ENCODE measurements around the gene SH2D3A.

DNA sequence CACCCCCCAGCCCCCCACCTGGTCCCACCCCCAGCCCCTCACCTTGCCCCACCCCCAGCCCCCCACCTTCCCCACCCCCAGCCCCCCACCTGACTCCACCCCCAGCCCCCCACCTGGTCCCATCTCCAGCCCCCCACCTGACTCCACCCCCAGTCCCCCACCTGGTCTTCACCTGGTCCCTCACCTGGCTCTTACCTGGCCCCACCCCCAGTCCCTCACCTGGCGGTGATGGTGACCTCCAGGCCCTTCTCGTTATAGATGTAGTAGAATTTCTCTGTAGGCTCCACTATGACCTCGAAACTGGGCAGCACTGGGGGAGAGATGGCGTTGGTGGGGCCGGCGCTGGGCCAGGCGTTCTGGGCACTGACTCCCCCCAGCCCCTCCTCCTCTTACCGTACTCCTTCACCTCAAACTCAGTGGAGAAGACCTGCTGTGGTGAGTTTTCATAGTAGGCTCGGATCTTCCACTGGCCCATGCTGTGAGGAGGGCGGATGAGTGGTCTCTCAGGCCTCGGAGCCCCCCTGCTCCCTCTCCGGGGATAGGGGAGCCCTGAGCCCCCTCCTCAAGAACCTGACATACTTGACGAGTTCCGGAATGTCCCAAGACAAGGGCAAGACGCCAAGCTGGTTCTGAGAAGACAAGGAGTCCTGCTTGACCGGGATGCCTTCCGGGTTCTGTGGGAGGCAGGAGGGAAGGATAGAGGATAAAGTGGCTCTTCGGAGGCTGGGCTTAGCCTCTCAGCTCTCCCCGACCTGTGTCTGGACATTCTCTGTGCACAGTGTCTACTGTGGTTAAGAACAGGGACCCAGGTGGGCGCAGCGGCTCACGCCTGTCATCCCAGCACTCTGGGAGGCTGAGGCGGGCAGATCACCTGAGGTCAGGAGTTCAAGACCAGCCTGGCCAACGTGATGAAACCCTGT is 53.2 kb downstream of the SH2D3A start:
- TF ChIP-seq POLR2A (IDR thresholded peaks at IDR 0.05) = no peak
- TF ChIP-seq, protein P1, sequence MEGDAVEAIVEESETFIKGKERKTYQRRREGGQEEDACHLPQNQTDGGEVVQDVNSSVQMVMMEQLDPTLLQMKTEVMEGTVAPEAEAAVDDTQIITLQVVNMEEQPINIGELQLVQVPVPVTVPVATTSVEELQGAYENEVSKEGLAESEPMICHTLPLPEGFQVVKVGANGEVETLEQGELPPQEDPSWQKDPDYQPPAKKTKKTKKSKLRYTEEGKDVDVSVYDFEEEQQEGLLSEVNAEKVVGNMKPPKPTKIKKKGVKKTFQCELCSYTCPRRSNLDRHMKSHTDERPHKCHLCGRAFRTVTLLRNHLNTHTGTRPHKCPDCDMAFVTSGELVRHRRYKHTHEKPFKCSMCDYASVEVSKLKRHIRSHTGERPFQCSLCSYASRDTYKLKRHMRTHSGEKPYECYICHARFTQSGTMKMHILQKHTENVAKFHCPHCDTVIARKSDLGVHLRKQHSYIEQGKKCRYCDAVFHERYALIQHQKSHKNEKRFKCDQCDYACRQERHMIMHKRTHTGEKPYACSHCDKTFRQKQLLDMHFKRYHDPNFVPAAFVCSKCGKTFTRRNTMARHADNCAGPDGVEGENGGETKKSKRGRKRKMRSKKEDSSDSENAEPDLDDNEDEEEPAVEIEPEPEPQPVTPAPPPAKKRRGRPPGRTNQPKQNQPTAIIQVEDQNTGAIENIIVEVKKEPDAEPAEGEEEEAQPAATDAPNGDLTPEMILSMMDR (IDR thresholded peaks at IDR 0.05) = no peak

Measured in ovary (tissue), 3 donors.